H1 (cell line): ENCODE measurements around the gene CALHM5. TPM values are rescaled to one million over a fixed set of nuclear protein-coding genes. Genes with fewer than 3 reads are reported as not detected.

Experiments used
- CTCF ChIA-PET: fragments of 300-600 bp; sonication (Branson Sonifier 250); formaldehyde crosslinking; loops from one replicate; lab custom pipeline; 2021; ENCODE audit not compliant: partially characterized antibody; lab: Charles Lee
- POLR2A ChIA-PET: fragments of 300-600 bp; sonication (Branson Sonifier 250); formaldehyde crosslinking; loops from one replicate; lab custom pipeline; 2021; ENCODE audit warnings: inconsistent platforms; ENCODE audit not compliant: partially characterized antibody; lab: Charles Lee
- DNase-seq, 2 experiments: peaks; one replicate each; pipeline versions ENCODE4 v3.0.0 to v3.0.0-alpha.2; 2010 to 2022; ENCODE audit warnings: low spot score in 2 of 2, low read depth in 1 of 2, mixed read lengths in 1 of 2
- FAIRE-seq: peaks from 2 replicates; lab custom pipeline; 2011; peaks lifted over from hg19 to GRCh38; lab: Jason Lieb, UNC
- H2AFZ ChIP-seq: 2 replicates; pipeline ENCODE4 v1.8.1; 2012; ENCODE audit warnings: low read length, inconsistent platforms
- H2AK5ac ChIP-seq: 2 replicates; pipeline ENCODE4 v1.6.1; 2013; ENCODE audit warnings: low read depth, low read length
- H2BK120ac ChIP-seq: replicated peaks from 2 replicates; pipeline ENCODE3; 2013; ENCODE audit warnings: low read depth, low read length, inconsistent platforms
- H2BK12ac ChIP-seq: 2 replicates; pipeline ENCODE4 v1.6.1; 2013; ENCODE audit warnings: low read depth, low read length
- H2BK15ac ChIP-seq: 2 replicates; pipeline ENCODE4 v1.6.1; 2013; ENCODE audit warnings: low read length
- H2BK20ac ChIP-seq: 2 replicates; pipeline ENCODE4 v1.6.1; 2013; ENCODE audit warnings: low read length
- H2BK5ac ChIP-seq: 2 replicates; pipeline ENCODE4 v1.6.1; 2013; ENCODE audit warnings: low read depth, low read length
- H3K14ac ChIP-seq: 2 replicates; pipeline ENCODE4 v1.6.1; 2013; ENCODE audit warnings: inconsistent platforms; ENCODE audit not compliant: insufficient read length
- H3K18ac ChIP-seq: 2 replicates; pipeline ENCODE4 v1.6.1; 2013; ENCODE audit warnings: low read length; ENCODE audit errors: extremely low read depth
- H3K23ac ChIP-seq: 2 replicates; pipeline ENCODE4 v1.6.1; 2013; ENCODE audit warnings: inconsistent platforms; ENCODE audit not compliant: insufficient read length
- H3K23me2 ChIP-seq: 2 replicates; pipeline ENCODE4 v1.6.1; 2013; ENCODE audit warnings: low read depth, low read length
- H3K27ac ChIP-seq: 2 replicates; pipeline ENCODE4 v1.6.1; 2011; ENCODE audit warnings: low read depth, low read length, inconsistent platforms
- H3K27me3 ChIP-seq, 4 experiments: replicated peaks in 1 of 4; 1 replicate in 1 of 4; 2 replicates in 3 of 4; pipeline versions ENCODE4 v1.6.1 to v1.8.1; 2011 to 2013; ENCODE audit warnings: low read length in 3 of 4, mild to moderate bottlenecking in 3 of 4, inconsistent platforms in 2 of 4, mixed read lengths in 2 of 4, moderate library complexity in 1 of 4; ENCODE audit not compliant: control insufficient read depth in 3 of 4, insufficient read depth in 3 of 4; ENCODE audit errors: extremely low read depth in 1 of 4
- H3K36me3 ChIP-seq, 4 experiments: 2 replicates each; pipeline versions ENCODE4 v1.6.1 to v1.8.1; 2011 to 2013; ENCODE audit warnings: mild to moderate bottlenecking in 4 of 4, low read length in 3 of 4, moderate library complexity in 2 of 4, control low read depth in 1 of 4, inconsistent platforms in 1 of 4; ENCODE audit not compliant: insufficient read depth in 4 of 4, control insufficient read depth in 2 of 4
- H3K4ac ChIP-seq: replicated peaks from 2 replicates; pipeline ENCODE3; 2013; ENCODE audit warnings: low read length, low read depth, mixed read lengths, inconsistent platforms; ENCODE audit not compliant: insufficient read length
- H3K4me1 ChIP-seq, 4 experiments: replicated peaks in 1 of 4; 1 replicate in 1 of 4; 2 replicates in 3 of 4; pipeline versions ENCODE4 v1.6.1 to v1.8.1; 2011 to 2013; ENCODE audit warnings: low read length in 3 of 4, inconsistent platforms in 2 of 4, mixed read lengths in 1 of 4; ENCODE audit not compliant: insufficient read depth in 4 of 4, control insufficient read depth in 3 of 4
- H3K4me2 ChIP-seq, 2 experiments: 2 replicates each; pipeline versions ENCODE4 v1.6.1 to v1.8.1; 2011 to 2013; ENCODE audit warnings: low read depth in 2 of 2, low read length in 2 of 2, control low read depth in 1 of 2, inconsistent platforms in 1 of 2, mild to moderate bottlenecking in 1 of 2; ENCODE audit not compliant: insufficient read depth in 1 of 2
- H3K4me3 ChIP-seq, 4 experiments: fragments of 200-600, 300-600 bp in 1 of 4; sonication (generic), shearing (Covaris generic), sonication (Bioruptor Twin) in 1 of 4; 2 replicates each; pipeline versions ENCODE4 v1.5.1 to v1.8.1; 2011 to 2016; ENCODE audit warnings: low read length in 4 of 4, low read depth in 3 of 4, control low read depth in 2 of 4, inconsistent platforms in 2 of 4, mild to moderate bottlenecking in 2 of 4, mixed read lengths in 1 of 4, moderate library complexity in 1 of 4; ENCODE audit not compliant: insufficient read depth in 2 of 4; ENCODE audit errors: extremely low read depth in 1 of 4
- H3K56ac ChIP-seq: replicated peaks from 2 replicates; pipeline ENCODE3; 2013; ENCODE audit warnings: low read depth, mild to moderate bottlenecking, mixed read lengths, low read length, inconsistent platforms; ENCODE audit not compliant: insufficient read length
- H3K79me1 ChIP-seq: 2 replicates; pipeline ENCODE4 v1.6.1; 2013; ENCODE audit warnings: low read depth, low read length, control low read depth
- H3K79me2 ChIP-seq, 2 experiments: 2 replicates each; pipeline versions ENCODE4 v1.6.1 to v1.8.1; 2012 to 2013; ENCODE audit warnings: low read length in 2 of 2, mild to moderate bottlenecking in 2 of 2, inconsistent platforms in 1 of 2; ENCODE audit not compliant: insufficient read depth in 2 of 2, control insufficient read depth in 1 of 2
- H3K9ac ChIP-seq, 4 experiments: replicated peaks in 1 of 4; 1 replicate in 1 of 4; 2 replicates in 3 of 4; pipeline versions ENCODE4 v1.6.1 to v1.8.1; 2011 to 2013; ENCODE audit warnings: low read depth in 3 of 4, low read length in 3 of 4, control low read depth in 2 of 4, mild to moderate bottlenecking in 2 of 4, moderate library complexity in 2 of 4, inconsistent platforms in 1 of 4; ENCODE audit errors: extremely low read depth in 1 of 4
- H3K9me3 ChIP-seq, 2 experiments: 2 replicates each; pipeline versions ENCODE4 v1.6.1 to v1.8.1; 2012 to 2013; ENCODE audit warnings: mild to moderate bottlenecking in 2 of 2, moderate library complexity in 2 of 2, control low read depth in 1 of 2, inconsistent platforms in 1 of 2, low read depth in 1 of 2, low read length in 1 of 2, mixed read lengths in 1 of 2; ENCODE audit not compliant: insufficient read depth in 2 of 2
- H4K20me1 ChIP-seq, 2 experiments: replicated peaks in 1 of 2; 2 replicates each; pipeline versions ENCODE3 to v1.8.1; 2011 to 2013; ENCODE audit warnings: inconsistent platforms in 2 of 2, low read length in 2 of 2, mild to moderate bottlenecking in 1 of 2; ENCODE audit not compliant: insufficient read depth in 2 of 2, control insufficient read depth in 1 of 2
- H4K5ac ChIP-seq: 2 replicates; pipeline ENCODE4 v1.6.1; 2013; ENCODE audit warnings: low read length, low read depth, mixed read lengths, inconsistent platforms; ENCODE audit not compliant: insufficient read length
- H4K8ac ChIP-seq: 2 replicates; pipeline ENCODE4 v1.8.0; 2013; ENCODE audit warnings: mild to moderate bottlenecking, moderate library complexity, low read length, inconsistent platforms; ENCODE audit not compliant: insufficient read depth; ENCODE audit errors: extremely low read depth
- H4K91ac ChIP-seq: replicated peaks from 2 replicates; pipeline ENCODE3; 2013; ENCODE audit warnings: low read length, mixed read lengths, inconsistent platforms; ENCODE audit not compliant: insufficient read length
- CREB1 ChIP-seq: IDR thresholded peaks from 2 replicates; pipeline ENCODE4 v1.6.1; 2012; ENCODE audit warnings: inconsistent platforms
- KDM5A ChIP-seq: fragments of 200-600 bp; IDR thresholded peaks from 2 replicates; pipeline ENCODE4 v1.7.1; 2012; ENCODE audit warnings: mild to moderate bottlenecking, low read length, inconsistent platforms, mixed read lengths
- polyA plus RNA-seq, 7 experiments: library from polyadenylated mRNA; depleted of rRNA in 3 of 7; stranded (reverse) in 5 of 7; unstranded in 2 of 7; fragments of >200 nt in 5 of 7; fragments of 200-250 nt in 2 of 7; gene quantifications; 1 replicate in 5 of 7; 2 replicates in 1 of 7; 4 replicates in 1 of 7; pipeline versions ENCODE4 v1.2.1 to v1.2.3, GENCODE V29; 2011 to 2013; ENCODE audit warnings: missing spikeins in 2 of 7, mixed read lengths in 2 of 7
- total RNA-seq: library from RNA; stranded (reverse); fragmentation: NEBNext Ultra II Directional; extraction: Animal tissue kit (Norgen Biotek cat#: 25700); gene quantifications from 2 replicates; pipeline ENCODE4 v1.2.1, GENCODE V29; 2021

Gene CALHM5
- total and polyA plus RNA-seq, 2 of the 8 experiments (the other 6 are each of a cell fraction or from before 2014, with no cell fraction given) = 0.05 to 0.09 TPM

DNA sequence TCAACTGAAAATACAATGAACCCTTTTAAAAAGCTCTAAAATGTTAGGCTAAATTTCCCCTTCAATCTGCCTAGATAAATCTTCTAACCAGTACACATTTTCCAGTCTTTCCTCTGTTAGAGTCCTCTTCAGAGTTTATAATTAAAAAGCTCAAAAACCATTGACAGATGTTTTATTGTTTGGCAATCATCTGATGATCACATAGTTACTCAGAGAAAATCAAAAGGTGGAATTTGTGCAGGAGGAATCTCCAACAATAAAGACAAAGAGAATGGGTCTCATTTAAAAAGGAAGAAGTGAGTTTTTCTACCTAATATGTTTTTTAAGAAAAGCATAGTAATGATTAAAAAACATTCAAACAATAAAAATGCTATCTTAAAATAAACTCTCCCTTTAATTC is 31.0 kb downstream of the CALHM5 start:
- H4K91ac ChIP-seq = no peak overlapping the region
- H2AK5ac ChIP-seq = no peak overlapping the region
- no peaks in the 10 kb centered on the region for H3K23me2 ChIP-seq
- H3K23ac ChIP-seq = no peak overlapping the region
- no peak overlapping the region for H2BK15ac ChIP-seq
- H3K27me3 ChIP-seq = no peaks in the 10 kb centered on the region
- TF ChIP-seq KDM5A (no peak), CREB1 (no peak)
- TF ChIP-seq, all 59 proteins: peak for 0
- Histone ChIP-seq H2BK5ac (no peak overlapping the region), H3K4me3 (no peak overlapping the region), H3K4me2 (no peak overlapping the region), H3K27ac (no peak overlapping the region), H3K4me1 (peaks cover 0 to 2% (median 0%) of the 10 kb centered on the region in 4 experiments; a peak in 1 of 7 replicates), H2AFZ (no peak overlapping the region), H2BK12ac (no peak overlapping the region), H4K8ac (no peak overlapping the region), H3K79me1 (no peaks in the 10 kb centered on the region), H3K4ac (no peak overlapping the region), H3K9ac (no peak overlapping the region), H3K9me3 (no peaks in the 10 kb centered on the region), H3K14ac (no peak overlapping the region), H2BK120ac (no peak overlapping the region), H2BK20ac (no peak overlapping the region), H4K20me1 (no peaks in the 10 kb centered on the region), H3K36me3 (no peaks in the 10 kb centered on the region), H3K18ac (no peak overlapping the region), H3K56ac (no peak overlapping the region), H3K79me2 (no peaks in the 10 kb centered on the region), H4K5ac (no peak overlapping the region)
- no peak for DNase-seq
- ChIA-PET CTCF (interaction anchor here (0.8 to 3.6 kb wide), 9 partner anchors 9 to 273 kb away, joined by 3 to 22 read pairs (median 5); partner anchors contain the start of gene CALHM4), POLR2A (no interaction called here)
- FAIRE-seq = no peak
